Neutrophil (primary cell): ENCODE measurements around the gene KRTAP22-2.

ENCODE experiments used
- H3K27ac ChIP-seq: fragments of 200-600 bp; sonication (generic); 2 replicates; pipeline ENCODE4 v1.5.1; 2016; ENCODE audit warnings: mild to moderate bottlenecking, moderate library complexity
- H3K27me3 ChIP-seq: fragments of 200-600 bp; sonication (generic); 2 replicates; pipeline ENCODE4 v1.6.0; 2016; ENCODE audit warnings: mild to moderate bottlenecking
- H3K36me3 ChIP-seq: fragments of 200-600 bp; sonication (generic); 2 replicates; pipeline ENCODE4 v1.5.1; 2017
- H3K4me1 ChIP-seq, 2 experiments: fragments of 200-600 bp in 1 of 2; sonication (generic) in 1 of 2; 1 replicate in 1 of 2; 2 replicates in 1 of 2; pipeline versions ENCODE4 v1.5.1 to v1.6.1; 2013 to 2016; ENCODE audit warnings: low read depth in 1 of 2, low read length in 1 of 2, mild to moderate bottlenecking in 1 of 2, moderate library complexity in 1 of 2; ENCODE audit not compliant: control insufficient read depth in 1 of 2, insufficient read depth in 1 of 2
- H3K4me3 ChIP-seq, 2 experiments: fragments of 200-600 bp in 1 of 2; sonication (generic) in 1 of 2; 1 replicate in 1 of 2; 2 replicates in 1 of 2; pipeline ENCODE4 v1.5.1; 2013 to 2016; ENCODE audit warnings: low read depth in 1 of 2, low read length in 1 of 2, mild to moderate bottlenecking in 1 of 2, moderate library complexity in 1 of 2
- H3K9me3 ChIP-seq: fragments of 200-600 bp; sonication (generic); 2 replicates; pipeline ENCODE4 v1.5.1; 2016
- TF ChIP-seq, protein P1 (sequence below): fragments of 200-600 bp; sonication (generic); IDR thresholded peaks from 2 replicates; pipeline ENCODE4 v1.5.1; 2016; ENCODE audit warnings: antibody characterized with exemption

Gene KRTAP22-2

DNA sequence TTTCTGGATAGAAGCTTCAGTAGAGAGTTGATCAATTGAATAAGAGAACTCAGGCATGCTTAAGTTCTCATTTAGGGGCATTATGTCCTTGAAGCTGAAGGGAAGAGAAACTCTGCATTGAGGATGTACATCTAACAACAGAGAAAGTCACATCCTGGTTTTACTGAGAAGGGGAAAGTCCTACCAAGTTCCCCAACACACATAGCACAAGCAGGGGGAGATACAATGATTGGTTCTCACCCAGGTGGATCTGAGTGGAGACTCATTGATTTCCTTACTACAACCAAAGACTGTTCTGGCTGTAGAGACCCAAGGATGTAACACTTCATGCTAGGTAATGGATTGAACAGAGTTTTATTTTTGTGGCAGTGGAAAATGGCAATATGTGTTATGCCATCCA, 25.0 kb upstream of the KRTAP22-2 start:
- Histone ChIP-seq H3K36me3 (no peaks in the 10 kb centered on the region), H3K4me3 (no peak overlapping the region), H3K27ac (no peak overlapping the region), H3K27me3 (no peaks in the 10 kb centered on the region), H3K9me3 (no peaks in the 10 kb centered on the region), H3K4me1 (no peaks in the 10 kb centered on the region)
- TF ChIP-seq, protein P1, sequence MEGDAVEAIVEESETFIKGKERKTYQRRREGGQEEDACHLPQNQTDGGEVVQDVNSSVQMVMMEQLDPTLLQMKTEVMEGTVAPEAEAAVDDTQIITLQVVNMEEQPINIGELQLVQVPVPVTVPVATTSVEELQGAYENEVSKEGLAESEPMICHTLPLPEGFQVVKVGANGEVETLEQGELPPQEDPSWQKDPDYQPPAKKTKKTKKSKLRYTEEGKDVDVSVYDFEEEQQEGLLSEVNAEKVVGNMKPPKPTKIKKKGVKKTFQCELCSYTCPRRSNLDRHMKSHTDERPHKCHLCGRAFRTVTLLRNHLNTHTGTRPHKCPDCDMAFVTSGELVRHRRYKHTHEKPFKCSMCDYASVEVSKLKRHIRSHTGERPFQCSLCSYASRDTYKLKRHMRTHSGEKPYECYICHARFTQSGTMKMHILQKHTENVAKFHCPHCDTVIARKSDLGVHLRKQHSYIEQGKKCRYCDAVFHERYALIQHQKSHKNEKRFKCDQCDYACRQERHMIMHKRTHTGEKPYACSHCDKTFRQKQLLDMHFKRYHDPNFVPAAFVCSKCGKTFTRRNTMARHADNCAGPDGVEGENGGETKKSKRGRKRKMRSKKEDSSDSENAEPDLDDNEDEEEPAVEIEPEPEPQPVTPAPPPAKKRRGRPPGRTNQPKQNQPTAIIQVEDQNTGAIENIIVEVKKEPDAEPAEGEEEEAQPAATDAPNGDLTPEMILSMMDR: no peak

DNA sequence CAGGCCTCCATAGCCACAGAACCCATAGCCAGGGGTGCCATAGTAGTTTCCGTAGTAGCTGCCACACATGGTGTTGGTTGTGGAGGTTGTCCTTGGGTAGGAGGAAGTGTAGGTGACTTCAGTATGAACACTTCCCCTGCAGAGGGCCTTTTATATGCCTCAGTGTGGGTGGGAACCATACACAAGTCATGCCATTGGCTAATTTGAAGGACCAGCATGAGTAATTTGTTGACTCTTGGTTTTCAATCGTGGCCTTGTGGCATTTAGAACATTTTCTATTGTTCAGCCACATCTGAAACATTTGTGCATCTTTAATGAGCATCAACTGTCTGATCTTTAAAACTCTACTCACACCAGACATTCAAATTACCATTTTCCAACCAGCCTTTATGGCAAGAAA, 23.6 kb upstream of the KRTAP22-2 start, which contains the start of gene KRTAP6-1:
TSS of gene KRTAP6-1 (minus strand) at position 95 of the 400 bp plus-strand sequence. CDS start at position 69, 26 bp downstream.
- TF ChIP-seq, protein P1: no peak
- H3K4me3 ChIP-seq: no peak within 1 kb of the TSS
- no peaks in the 10 kb centered on the region for H3K9me3 ChIP-seq
- H3K36me3 ChIP-seq: no peaks in the 10 kb centered on the region
- no peaks in the 10 kb centered on the region for H3K27me3 ChIP-seq
- H3K27ac ChIP-seq: no peak within 1 kb of the TSS
- H3K4me1 ChIP-seq: no peaks in the 10 kb centered on the region

DNA sequence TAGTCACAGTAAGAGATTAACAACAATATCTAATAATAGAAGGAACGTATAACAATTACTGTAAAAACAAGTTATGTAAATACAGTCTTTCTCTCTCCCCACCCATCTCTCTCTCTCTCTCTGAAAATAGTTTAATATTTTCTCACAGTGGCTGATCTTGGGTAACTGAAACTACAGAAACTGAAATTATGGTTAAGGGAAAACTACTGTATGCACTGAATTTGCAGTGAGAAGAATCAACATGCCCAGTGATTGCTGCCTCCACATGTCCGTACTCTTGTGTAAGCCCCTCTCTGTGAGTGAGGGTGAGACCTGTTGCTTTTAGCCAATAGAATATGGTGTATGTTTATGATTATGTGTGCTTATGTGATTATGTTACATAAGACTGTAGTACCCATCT, 21.9 kb upstream of the KRTAP22-2 start:
- Histone ChIP-seq H3K9me3 (no peaks in the 10 kb centered on the region), H3K4me3 (no peak overlapping the region), H3K4me1 (no peaks in the 10 kb centered on the region), H3K27ac (no peak overlapping the region), H3K36me3 (no peaks in the 10 kb centered on the region), H3K27me3 (no peaks in the 10 kb centered on the region)
- TF ChIP-seq, protein P1: no peak

DNA sequence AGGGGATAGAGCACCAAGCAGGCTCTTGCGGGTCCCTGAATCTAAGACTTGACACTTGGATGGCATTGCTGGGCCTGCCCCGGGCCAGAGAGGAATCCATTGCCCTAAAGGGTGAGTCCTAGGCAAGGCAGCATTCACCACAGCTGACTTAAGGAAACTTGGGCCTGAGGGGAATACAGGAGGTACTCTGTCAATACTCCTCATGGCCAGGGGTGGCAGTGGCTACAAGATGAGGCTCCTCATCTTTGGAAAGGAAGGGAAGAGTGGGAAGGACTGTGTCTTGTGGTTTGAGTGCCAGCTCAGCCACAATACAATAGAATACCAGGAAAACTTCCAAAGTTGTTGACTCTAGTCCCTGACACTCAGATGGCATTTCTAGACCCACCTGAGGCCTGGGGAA, 15.8 kb upstream of the KRTAP22-2 start:
- TF ChIP-seq, protein P1: no peak
- H3K27me3 ChIP-seq: no peaks in the 10 kb centered on the region
- no peaks in the 10 kb centered on the region for H3K4me1 ChIP-seq
- no peak overlapping the region for H3K4me3 ChIP-seq
- H3K36me3 ChIP-seq: no peaks in the 10 kb centered on the region
- no peaks in the 10 kb centered on the region for H3K9me3 ChIP-seq
- no peak overlapping the region for H3K27ac ChIP-seq

DNA sequence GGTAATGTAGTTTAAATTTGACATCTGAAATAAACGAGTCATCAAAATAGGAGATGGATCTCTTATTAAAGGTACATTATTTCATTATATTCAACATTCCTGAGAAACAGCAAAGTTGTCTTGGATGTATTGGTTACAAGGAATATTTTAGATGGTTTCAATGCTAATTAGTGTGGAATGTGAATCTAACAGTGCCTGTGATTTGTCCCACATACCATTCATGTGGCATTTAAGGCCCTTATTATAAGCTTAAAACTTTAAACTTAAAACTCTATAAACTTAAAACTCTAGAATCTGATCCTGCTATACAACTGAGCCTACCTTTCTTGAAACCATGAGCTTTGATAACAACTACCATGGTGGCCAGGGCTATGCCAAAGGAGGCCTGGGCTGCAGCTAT, 10.6 kb upstream of the KRTAP22-2 start, which contains the start of gene KRTAP22-1:
TSS of gene KRTAP22-1 (plus strand) at position 301 of the 400 bp plus-strand sequence.
- H3K4me1 ChIP-seq: no peaks in the 10 kb centered on the region
- H3K27ac ChIP-seq: no peak within 1 kb of the TSS
- no peak within 1 kb of the TSS for H3K4me3 ChIP-seq
- TF ChIP-seq, protein P1: no peak
- no peaks in the 10 kb centered on the region for H3K36me3 ChIP-seq
- no peaks in the 10 kb centered on the region for H3K9me3 ChIP-seq
- no peaks in the 10 kb centered on the region for H3K27me3 ChIP-seq

DNA sequence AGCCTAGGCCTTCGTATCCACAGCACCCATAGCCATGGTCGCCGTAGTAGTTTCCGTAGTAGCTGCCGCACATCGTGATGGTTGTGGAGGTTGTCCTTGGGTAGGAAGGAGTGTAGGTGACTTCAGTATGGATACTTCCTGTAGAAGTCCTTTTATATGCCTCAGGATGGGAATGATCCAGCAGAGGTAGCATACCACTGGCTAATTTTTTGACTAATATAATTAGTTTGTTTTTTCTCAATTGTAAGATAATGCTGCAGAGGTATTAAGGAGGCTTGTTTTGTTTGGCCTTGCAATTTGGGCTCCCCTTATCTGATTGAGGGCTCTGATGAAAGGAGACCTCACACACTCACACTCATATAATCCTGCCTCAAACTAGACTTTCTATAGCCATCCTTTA, 8.6 kb upstream of the KRTAP22-2 start, which contains the start of gene KRTAP6-2:
TSS of gene KRTAP6-2 (minus strand) at position 101 of the 400 bp plus-strand sequence. CDS start at position 73, 28 bp downstream.
- TF ChIP-seq, protein P1: no peak
- H3K36me3 ChIP-seq: no peaks in the 10 kb centered on the region
- no peaks in the 10 kb centered on the region for H3K9me3 ChIP-seq
- no peaks in the 10 kb centered on the region for H3K27me3 ChIP-seq
- no peaks in the 10 kb centered on the region for H3K4me1 ChIP-seq
- no peak within 1 kb of the TSS for H3K27ac ChIP-seq
- H3K4me3 ChIP-seq: no peak within 1 kb of the TSS
